AG04450 (cell line): ENCODE measurements around the gene TOP3B. TPM values are rescaled to one million over a fixed set of nuclear protein-coding genes. Genes with fewer than 3 reads are reported as not detected.

Source experiments
- CTCF ChIA-PET: fragments of 300-600, 350-600 bp; formaldehyde crosslinking; extraction: SDS; loops from one replicate; lab custom pipeline; 2022; ENCODE audit warnings: antibody characterized with exemption, inconsistent platforms; lab: Charles Lee
- POLR2A ChIA-PET: fragments of 350-600 bp; formaldehyde crosslinking; extraction: SDS; loops from one replicate; lab custom pipeline; 2021; ENCODE audit warnings: antibody characterized with exemption, inconsistent platforms; lab: Yijun Ruan, JAX
- DNase-seq: peaks from one replicate; pipeline ENCODE4 v3.0.0-alpha.2; 2011; ENCODE audit warnings: low read depth, low spot score
- H3K27ac ChIP-seq: one replicate; pipeline ENCODE4 v1.5.1; 2012; ENCODE audit warnings: low read depth, low read length, control low read depth
- H3K27me3 ChIP-seq: one replicate; pipeline ENCODE4 v1.6.0; 2012; ENCODE audit warnings: low read length; ENCODE audit not compliant: control insufficient read depth, insufficient read depth
- H3K4me3 ChIP-seq: 2 replicates; pipeline ENCODE4 v1.5.1; 2011; ENCODE audit warnings: mild to moderate bottlenecking, low read depth, low read length, control low read depth
- H3K9me3 ChIP-seq: 2 replicates; pipeline ENCODE4 v1.5.1; 2012; ENCODE audit warnings: low read length; ENCODE audit not compliant: control insufficient read depth, insufficient read depth
- CTCF ChIP-seq: IDR thresholded peaks from 2 replicates; pipeline ENCODE4 v1.5.1; 2011; ENCODE audit warnings: low read depth, low read length, control low read depth, inconsistent platforms
- polyA plus RNA-seq: library from polyadenylated mRNA; depleted of rRNA; stranded (reverse); fragments of >200 nt; gene quantifications from 2 replicates; pipeline ENCODE4 v1.2.3, GENCODE V29; 2011

TOP3B gene
- polyA plus RNA-seq, 1 experiment, result 10.3 TPM

GRCh38 chr22:21985214-21985613, 2.6 kb upstream of the TOP3B start:
- Histone ChIP-seq H3K4me3 (no peak overlapping the region), H3K27ac (no peak overlapping the region), H3K9me3 (peaks cover 3% of the 10 kb centered on the region; the same call in 1 of the 2 replicates), H3K27me3 (peaks cover 12% of the 10 kb centered on the region)
- no peak for DNase-seq
- POLR2A ChIA-PET, result no interaction called here
- CTCF ChIA-PET, result interaction anchor here (0.8 to 1.5 kb wide), 3 partner anchors 32 to 160 kb away, joined by 3 to 5 read pairs (median 3); partner anchors contain the start of gene PPM1F
- no peak for TF ChIP-seq CTCF

GRCh38 chr22:21984793-21985192, 2.2 kb upstream of the TOP3B start:
- CTCF ChIA-PET, result interaction anchor here (0.8 to 1.5 kb wide), 4 partner anchors 32 to 437 kb away, joined by 3 to 5 read pairs (median 3); partner anchors contain the start of gene PPM1F
- Histone ChIP-seq H3K4me3 (no peak overlapping the region), H3K9me3 (peaks cover 3% of the 10 kb centered on the region; the same call in 1 of the 2 replicates), H3K27ac (no peak overlapping the region), H3K27me3 (peaks cover 9% of the 10 kb centered on the region)
- DNase-seq, result no peak
- peak; percentile 57 for TF ChIP-seq CTCF
- POLR2A ChIA-PET, result no interaction called here

GRCh38 chr22:21981874-21982273, 713 bp downstream of the TOP3B start:
- DNase-seq, result no peak
- Histone ChIP-seq H3K4me3 (peak overlapping the region; percentile 92), H3K27ac (no peak overlapping the region), H3K9me3 (peaks cover 3% of the 10 kb centered on the region; the same call in 1 of the 2 replicates), H3K27me3 (peaks cover 3% of the 10 kb centered on the region)
- ChIA-PET POLR2A (no interaction called here), CTCF (interaction anchor here (0.7 to 3.2 kb wide), 2 partner anchors 10 to 13 kb away, joined by 3 to 30 read pairs; no protein-coding TSS in a partner anchor)
- no peak for TF ChIP-seq CTCF

GRCh38 chr22:21980547-21980946, 2.0 kb downstream of the TOP3B start:
- ChIA-PET POLR2A (no interaction called here), CTCF (interaction anchor here (3.2 kb wide), 1 partner anchor 8 kb away, joined by 30 read pairs; no protein-coding TSS in a partner anchor)
- Histone ChIP-seq H3K27me3 (peaks cover 3% of the 10 kb centered on the region), H3K27ac (no peak overlapping the region), H3K4me3 (no peak overlapping the region), H3K9me3 (peaks cover 3% of the 10 kb centered on the region; the same call in 1 of the 2 replicates)
- DNase-seq, result no peak
- no peak for TF ChIP-seq CTCF

- peaks cover 3% of the 10 kb centered on the region; the same call in 1 of the 2 replicates for H3K9me3 ChIP-seq
- H3K4me3 ChIP-seq, result no peak overlapping the region
- TF ChIP-seq CTCF, result no peak
- POLR2A ChIA-PET, result no interaction called here
- CTCF ChIA-PET, result no interaction called here
- no peak for DNase-seq
- H3K27me3 ChIP-seq, result no peaks in the 10 kb centered on the region
- H3K27ac ChIP-seq, result no peak overlapping the region
Measured at GRCh38 chr22:21978564-21979386, 3.8 kb downstream of the TOP3B start.
